Neutrophil (primary cell): Measurements from ENCODE around the gene ZNF20.

Source experiments
- H3K27ac ChIP-seq: fragments of 200-600 bp; sonication (generic); 2 replicates; pipeline ENCODE4 v1.5.1; 2016; ENCODE audit warnings: mild to moderate bottlenecking, moderate library complexity
- H3K27me3 ChIP-seq: fragments of 200-600 bp; sonication (generic); 2 replicates; pipeline ENCODE4 v1.6.0; 2016; ENCODE audit warnings: mild to moderate bottlenecking
- H3K36me3 ChIP-seq: fragments of 200-600 bp; sonication (generic); 2 replicates; pipeline ENCODE4 v1.5.1; 2017
- H3K4me1 ChIP-seq, 2 experiments: fragments of 200-600 bp in 1 of 2; sonication (generic) in 1 of 2; 1 replicate in 1 of 2; 2 replicates in 1 of 2; pipeline versions ENCODE4 v1.5.1 to v1.6.1; 2013 to 2016; ENCODE audit warnings: low read depth in 1 of 2, low read length in 1 of 2, mild to moderate bottlenecking in 1 of 2, moderate library complexity in 1 of 2; ENCODE audit not compliant: control insufficient read depth in 1 of 2, insufficient read depth in 1 of 2
- H3K4me3 ChIP-seq, 2 experiments: fragments of 200-600 bp in 1 of 2; sonication (generic) in 1 of 2; 1 replicate in 1 of 2; 2 replicates in 1 of 2; pipeline ENCODE4 v1.5.1; 2013 to 2016; ENCODE audit warnings: low read depth in 1 of 2, low read length in 1 of 2, mild to moderate bottlenecking in 1 of 2, moderate library complexity in 1 of 2
- H3K9me3 ChIP-seq: fragments of 200-600 bp; sonication (generic); 2 replicates; pipeline ENCODE4 v1.5.1; 2016
- CTCF ChIP-seq: fragments of 200-600 bp; sonication (generic); IDR thresholded peaks from 2 replicates; pipeline ENCODE4 v1.5.1; 2016; ENCODE audit warnings: antibody characterized with exemption

ZNF20 gene

GRCh38 chr19:12133069-12133468 is 7.1 kb downstream of the ZNF20 start:
- H3K27ac ChIP-seq = no peak overlapping the region
- H3K27me3 ChIP-seq = no peaks in the 10 kb centered on the region
- TF ChIP-seq CTCF = no peak
- H3K4me1 ChIP-seq = peaks cover 0 to 10% of the 10 kb centered on the region in 2 experiments
- peaks cover 48% of the 10 kb centered on the region for H3K36me3 ChIP-seq
- peaks cover 39% of the 10 kb centered on the region for H3K9me3 ChIP-seq
- no peak overlapping the region for H3K4me3 ChIP-seq

- H3K4me3 ChIP-seq = no peak overlapping the region
- H3K4me1 ChIP-seq = peaks cover 0 to 11% of the 10 kb centered on the region in 2 experiments
- peaks cover 12% of the 10 kb centered on the region for H3K9me3 ChIP-seq
- no peaks in the 10 kb centered on the region for H3K27me3 ChIP-seq
- no peak overlapping the region for H3K27ac ChIP-seq
- no peaks in the 10 kb centered on the region for H3K36me3 ChIP-seq
- TF ChIP-seq CTCF = peak; percentile 27
Observed at GRCh38 chr19:12126707-12127106, 13.4 kb downstream of the ZNF20 start.

GRCh38 chr19:12117201-12117970 is 22.8 kb downstream of the ZNF20 start:
- Histone ChIP-seq H3K9me3 (peaks cover 8% of the 10 kb centered on the region), H3K36me3 (peaks cover 3% of the 10 kb centered on the region), H3K4me1 (no peaks in the 10 kb centered on the region), H3K4me3 (no peak overlapping the region), H3K27me3 (no peaks in the 10 kb centered on the region), H3K27ac (no peak overlapping the region)
- no peak for TF ChIP-seq CTCF

- no peak for TF ChIP-seq CTCF
- H3K4me3 ChIP-seq = no peak overlapping the region
- no peaks in the 10 kb centered on the region for H3K27me3 ChIP-seq
- no peaks in the 10 kb centered on the region for H3K4me1 ChIP-seq
- H3K36me3 ChIP-seq = peaks cover 18% of the 10 kb centered on the region
- peaks cover 22% of the 10 kb centered on the region for H3K9me3 ChIP-seq
- H3K27ac ChIP-seq = no peak overlapping the region
Observed at GRCh38 chr19:12113121-12113520, 27.0 kb downstream of the ZNF20 start.

GRCh38 chr19:12112701-12113100 is 27.4 kb downstream of the ZNF20 start:
- TF ChIP-seq CTCF = no peak
- Histone ChIP-seq H3K4me1 (no peaks in the 10 kb centered on the region), H3K27ac (no peak overlapping the region), H3K27me3 (no peaks in the 10 kb centered on the region), H3K4me3 (no peak overlapping the region), H3K36me3 (peaks cover 18% of the 10 kb centered on the region), H3K9me3 (peaks cover 22% of the 10 kb centered on the region)
